OCI-M1 (cell line): ENCODE data around the gene ISLR2.

Source experiments
- DNase-seq: peaks from one replicate; lab custom pipeline; 2025; lab: John Stamatoyannopoulos, UW

The ISLR2 gene

GRCh38 chr15:74176262-74177214, 46.2 kb downstream of the ISLR2 start:
- no peak for DNase-seq

- DNase-seq = no peak
Measured at GRCh38 chr15:74178326-74179100, 48.1 kb downstream of the ISLR2 start.

GRCh38 chr15:74179101-74179841, 48.9 kb downstream of the ISLR2 start:
- no peak for DNase-seq

GRCh38 chr15:74179983-74180880, 49.8 kb downstream of the ISLR2 start:
- DNase-seq = no peak

GRCh38 chr15:74180881-74181602, 50.7 kb downstream of the ISLR2 start:
- DNase-seq = no peak

- DNase-seq = no peak
Measured at GRCh38 chr15:74182131-74182530, 51.7 kb downstream of the ISLR2 start.

- DNase-seq = no peak
Measured at GRCh38 chr15:74184582-74185091, 54.3 kb downstream of the ISLR2 start.

GRCh38 chr15:74185710-74186348, 55.4 kb downstream of the ISLR2 start:
- DNase-seq = no peak
